Right lobe of liver (tissue), 4 donors: ENCODE data around the gene LSM12.

Experiments used
- CTCF ChIP-seq, 4 donors: fragments of 200-600 bp in 3 of 4; fragments of 450-650 bp in 1 of 4; IDR thresholded peaks; one replicate each; pipeline versions ENCODE4 v1.5.1 to v1.8.0; 2016 to 2022; ENCODE audit warnings: antibody characterized with exemption in 4 of 4, mild to moderate bottlenecking in 2 of 4
- POLR2A ChIP-seq: fragments of 450-650 bp; IDR thresholded peaks from one replicate; pipeline ENCODE4 v1.6.1; 2017; ENCODE audit warnings: antibody characterized with exemption, mild to moderate bottlenecking
- donor health status: DM: no; HTN: no; CAD: no.
- donor health status: DM: no; HTN: no; CAD: no.
- donor health status: DM: no; HTN: yes; CAD: no.

DNA sequence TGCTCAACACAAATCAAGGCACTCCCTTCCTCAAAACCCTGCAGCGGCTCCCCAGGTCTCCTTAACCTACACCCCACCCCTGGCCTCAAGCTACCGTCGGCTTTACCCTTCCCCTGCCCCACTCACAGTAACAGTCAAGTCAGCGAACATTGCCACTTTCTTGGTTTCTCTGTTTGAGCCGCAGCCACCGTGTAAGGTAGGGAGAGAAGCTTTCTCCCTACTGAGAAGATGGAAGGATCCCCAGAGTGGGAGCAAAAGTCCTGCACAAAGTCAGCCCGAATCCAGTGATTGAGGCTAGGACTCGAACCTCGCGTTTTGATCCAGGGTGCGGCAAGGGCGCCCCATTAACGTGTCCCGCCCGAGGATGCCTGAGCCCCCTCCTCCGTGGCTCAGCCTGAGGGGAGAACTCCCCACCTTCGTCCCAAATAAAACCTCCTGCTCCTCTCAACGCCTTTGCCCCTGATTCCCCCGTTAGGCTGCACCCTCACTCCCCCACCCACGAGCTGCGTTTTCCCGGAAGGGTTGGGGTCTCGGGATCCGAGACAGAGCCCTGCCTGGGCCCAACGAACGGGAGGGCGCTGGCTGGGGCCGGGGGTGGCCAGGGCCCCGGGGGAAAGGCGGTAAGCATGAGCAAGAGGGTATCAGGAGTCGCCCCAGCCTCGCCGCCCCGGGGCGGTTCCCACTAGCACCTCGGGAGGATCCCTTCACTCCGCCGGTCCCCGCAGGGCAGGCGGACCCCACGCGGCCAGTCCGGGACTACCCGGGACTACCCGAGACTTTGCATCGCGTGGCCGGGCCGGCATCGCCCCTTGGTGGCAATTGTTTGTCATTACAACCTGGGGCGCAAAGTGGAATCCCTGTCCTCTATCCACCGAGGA lies 72.0 kb downstream of the LSM12 start:
- TF ChIP-seq POLR2A (no peak), CTCF (IDR thresholded peaks at IDR 0.05) (peak; percentile 87 to 94 (median 92))
